GM19372 (cell line): Measurements from ENCODE around the gene ZNF22.

ENCODE experiments used
- ATAC-seq: cut with Tn5 transposase; IDR thresholded peaks from one replicate; pipeline ENCODE4 v1.9.1; 2021; ENCODE audit warnings: mild to moderate bottlenecking, low read depth, moderate library complexity; ENCODE audit not compliant: unreplicated experiment

ZNF22 gene

GRCh38 chr10:44963772-44964633, 36.7 kb upstream of the ZNF22 start:
- ATAC-seq: no peak

- ATAC-seq: no peak
Observed at GRCh38 chr10:44965104-44965503, 35.6 kb upstream of the ZNF22 start.

GRCh38 chr10:44965651-44966097, 35.0 kb upstream of the ZNF22 start:
- peak; percentile 32 for ATAC-seq

GRCh38 chr10:44966129-44966815, 34.5 kb upstream of the ZNF22 start:
- peak; percentile 34 for ATAC-seq

GRCh38 chr10:44966816-44967509, 33.8 kb upstream of the ZNF22 start:
- ATAC-seq: no peak

GRCh38 chr10:44967616-44968015, 33.1 kb upstream of the ZNF22 start:
- ATAC-seq: no peak

GRCh38 chr10:44968091-44968490, 32.6 kb upstream of the ZNF22 start:
- ATAC-seq: no peak

GRCh38 chr10:44968500-44969400, 32.0 kb upstream of the ZNF22 start:
- ATAC-seq: no peak

- no peak for ATAC-seq
Observed at GRCh38 chr10:44969854-44970253, 30.9 kb upstream of the ZNF22 start.

- no peak for ATAC-seq
Observed at GRCh38 chr10:44970812-44971395, 29.8 kb upstream of the ZNF22 start.

GRCh38 chr10:44971434-44971833, 29.3 kb upstream of the ZNF22 start:
- ATAC-seq: no peak

GRCh38 chr10:44971935-44972757, 28.6 kb upstream of the ZNF22 start:
- ATAC-seq: no peak

GRCh38 chr10:44972874-44973306, 27.8 kb upstream of the ZNF22 start:
- no peak for ATAC-seq

GRCh38 chr10:44973323-44974081, 27.2 kb upstream of the ZNF22 start:
- no peak for ATAC-seq

GRCh38 chr10:44974082-44974627, 26.6 kb upstream of the ZNF22 start:
- ATAC-seq: peak; percentile 7

- peak; percentile 83 for ATAC-seq
Observed at GRCh38 chr10:44974628-44975430, 25.9 kb upstream of the ZNF22 start.
